HEK293T (cell line): Measurements from ENCODE around the gene ARNT2.

Experiments used
- ARNT ChIP-seq: fragments of 450-650 bp; IDR thresholded peaks from 2 replicates; pipeline ENCODE4 v1.6.1; 2017; ENCODE audit warnings: mild to moderate bottlenecking
- BHLHE40 ChIP-seq: fragments of 450-650 bp; IDR thresholded peaks from 2 replicates; pipeline ENCODE4 v1.6.1; 2016; ENCODE audit warnings: mild to moderate bottlenecking, moderate library complexity, borderline replicate concordance
- ELF4 ChIP-seq: fragments of 450-650 bp; IDR thresholded peaks from 2 replicates; pipeline ENCODE4 v1.6.1; 2017; ENCODE audit warnings: antibody characterized with exemption
- FOXA1 ChIP-seq: fragments of 450-650 bp; IDR thresholded peaks from 2 replicates; pipeline ENCODE4 v1.6.1; 2016; ENCODE audit warnings: mild to moderate bottlenecking
- FOXK2 ChIP-seq: fragments of 450-650 bp; IDR thresholded peaks from 2 replicates; pipeline ENCODE4 v1.6.1; 2016; ENCODE audit warnings: mild to moderate bottlenecking
- L3MBTL2 ChIP-seq: fragments of 450-650 bp; conservative IDR thresholded peaks from 2 replicates; pipeline ENCODE4 v1.6.1; 2016; ENCODE audit warnings: mild to moderate bottlenecking
- SP1 ChIP-seq: fragments of 450-650 bp; IDR thresholded peaks from 2 replicates; pipeline ENCODE4 v1.6.1; 2017
- ZNF384 ChIP-seq: fragments of 450-650 bp; IDR thresholded peaks from 2 replicates; pipeline ENCODE4 v1.6.1; 2016

GRCh38 chr15:80582816-80583423 is 178.7 kb downstream of the ARNT2 start:
- no peak for TF ChIP-seq ELF4
- no peak for TF ChIP-seq FOXK2
- TF ChIP-seq SP1 = no peak
- TF ChIP-seq FOXA1 = no peak
- TF ChIP-seq ARNT = no peak
- TF ChIP-seq BHLHE40 = no peak
- TF ChIP-seq L3MBTL2 = no peak
- TF ChIP-seq ZNF384 = no peak
